Activated naive CD8-positive, alpha-beta T cell treated with anti-CD3 and anti-CD28 coated beads, Interleukin-2, amount 50 U/mL, for 24 hours (primary cell): ENCODE measurements around the gene FAM227B.
"Not testable (repeated sequence)": the region's sequence is repeated elsewhere in the genome, so short reads cannot be mapped to it uniquely, and the experiment has no call there.

Experiments
- ATAC-seq: fragments of 150-1000 bp; cut with Tn5 transposase; one replicate; pipeline ENCODE4 v1.10.0; 2021
- DNase-seq: peaks from one replicate; pipeline ENCODE4 v3.0.0; 2021
- H3K27ac Mint-ChIP-seq: one replicate; pipeline ENCODE4 v1.8.0; 2021; ENCODE audit warnings: mild to moderate bottlenecking, mixed read lengths
- H3K27me3 Mint-ChIP-seq: one replicate; pipeline ENCODE4 v1.8.0; 2021; ENCODE audit warnings: mixed read lengths
- H3K36me3 Mint-ChIP-seq: one replicate; pipeline ENCODE4 v1.8.0; 2021; ENCODE audit warnings: low read depth, mixed read lengths
- H3K4me1 Mint-ChIP-seq: one replicate; pipeline ENCODE4 v1.8.0; 2021; ENCODE audit warnings: mixed read lengths
- H3K4me3 Mint-ChIP-seq: one replicate; pipeline ENCODE4 v1.8.0; 2021; ENCODE audit warnings: mild to moderate bottlenecking, moderate library complexity, mixed read lengths
- H3K9me3 Mint-ChIP-seq: one replicate; pipeline ENCODE4 v1.8.0; 2021; ENCODE audit warnings: mixed read lengths

FAM227B gene

DNA sequence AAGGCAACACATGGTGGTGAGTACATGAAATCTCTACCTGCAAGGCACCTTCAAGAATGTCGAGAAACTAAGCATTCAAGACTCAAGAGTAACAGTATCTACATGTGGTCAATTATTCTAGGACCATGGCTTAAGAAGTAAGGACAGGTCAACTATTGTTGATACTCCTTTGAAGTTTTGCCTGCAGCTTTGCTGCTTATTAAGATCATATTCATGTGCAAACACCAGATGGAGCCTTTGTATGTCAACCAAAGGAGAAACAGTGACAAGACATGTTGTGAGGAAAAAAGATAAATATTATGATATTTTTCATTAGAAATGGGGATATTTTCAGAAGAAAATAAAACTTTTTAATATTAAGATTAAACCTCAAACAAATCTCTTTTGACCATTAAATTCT, 249.8 kb downstream of the FAM227B start:
- peaks cover 2% of the 10 kb centered on the region for H3K36me3 Mint-ChIP-seq
- H3K27me3 Mint-ChIP-seq, result no peaks in the 10 kb centered on the region
- no peaks in the 10 kb centered on the region for H3K4me1 Mint-ChIP-seq
- H3K9me3 Mint-ChIP-seq, result peaks cover 4% of the 10 kb centered on the region
- no peak overlapping the region for H3K27ac Mint-ChIP-seq
- DNase-seq (no peak), ATAC-seq (no peak)
- no peak overlapping the region for H3K4me3 Mint-ChIP-seq

DNA sequence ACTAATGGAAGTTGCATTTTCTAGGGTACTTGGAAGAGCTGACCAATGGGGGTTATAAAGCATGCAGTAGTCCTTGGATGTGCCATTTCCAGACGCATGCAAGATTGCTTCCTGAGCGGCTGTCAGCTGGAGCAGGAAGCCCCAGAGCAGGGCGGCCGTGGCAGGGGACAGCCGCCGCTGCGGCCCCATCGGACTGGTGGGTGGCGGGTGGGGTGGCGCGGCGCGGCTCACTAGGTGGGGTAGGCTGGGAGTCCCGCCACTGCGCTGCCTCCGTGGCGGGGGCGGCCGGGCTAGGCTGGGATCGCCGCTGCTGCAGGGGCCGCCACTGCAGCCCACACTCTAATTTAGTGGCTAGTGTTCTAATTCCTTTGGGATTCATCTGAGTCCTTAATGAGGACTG, 254.1 kb downstream of the FAM227B start:
- no peaks in the 10 kb centered on the region for H3K4me1 Mint-ChIP-seq
- peaks cover 2% of the 10 kb centered on the region for H3K36me3 Mint-ChIP-seq
- peaks cover 4% of the 10 kb centered on the region for H3K9me3 Mint-ChIP-seq
- ATAC-seq (no peak), DNase-seq (no peak)
- no peaks in the 10 kb centered on the region for H3K27me3 Mint-ChIP-seq
- no peak overlapping the region for H3K4me3 Mint-ChIP-seq
- H3K27ac Mint-ChIP-seq, result no peak overlapping the region

DNA sequence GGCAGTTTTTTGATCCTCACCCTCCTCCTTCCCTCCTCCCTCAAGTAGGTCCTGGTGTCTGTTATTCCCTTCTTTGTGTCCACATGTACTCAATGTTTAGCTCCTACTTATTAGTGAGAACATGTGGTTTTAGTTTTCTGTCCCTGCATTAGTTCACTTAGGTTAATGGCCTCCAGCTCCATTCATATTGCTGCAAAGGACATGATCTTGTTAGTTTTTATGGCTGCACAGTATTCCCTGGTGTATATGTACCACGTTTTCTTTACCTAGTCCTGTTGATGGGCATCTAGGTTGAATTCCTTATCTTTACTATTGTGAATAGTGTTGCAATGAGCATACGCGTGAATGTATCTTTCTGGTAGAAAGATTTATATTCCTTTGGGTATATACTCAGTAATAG, 259.2 kb downstream of the FAM227B start:
- ATAC-seq (no peak), DNase-seq (no peak)
- Mint-ChIP-seq H3K4me3 (no peak overlapping the region), H3K36me3 (peaks cover 2% of the 10 kb centered on the region), H3K27ac (no peak overlapping the region), H3K4me1 (no peaks in the 10 kb centered on the region), H3K9me3 (peaks cover 7% of the 10 kb centered on the region), H3K27me3 (no peaks in the 10 kb centered on the region)

DNA sequence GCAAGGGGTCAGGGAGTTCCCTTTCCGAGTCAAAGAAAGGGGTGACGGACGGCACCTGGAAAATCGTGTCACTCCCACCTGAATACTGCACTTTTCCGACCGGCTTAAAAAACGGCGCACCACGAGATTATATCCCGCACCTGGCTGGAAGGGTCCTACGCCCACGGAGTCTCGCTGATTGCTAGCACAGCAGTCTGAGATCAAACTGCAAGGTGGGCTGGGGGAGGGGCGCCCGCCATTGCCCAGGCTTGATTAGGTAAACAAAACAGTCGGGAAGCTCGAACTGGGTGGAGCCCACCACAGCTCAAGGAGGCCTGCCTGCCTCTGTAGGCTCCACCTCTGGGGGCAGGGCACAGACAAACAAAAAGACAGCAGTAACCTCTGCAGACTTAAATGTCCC, 266.2 kb downstream of the FAM227B start:
- H3K4me1 Mint-ChIP-seq, DNase-seq, ATAC-seq, H3K27ac Mint-ChIP-seq, H3K9me3 Mint-ChIP-seq, H3K4me3 Mint-ChIP-seq, H3K27me3 Mint-ChIP-seq: not testable (repeated sequence)
- H3K36me3 Mint-ChIP-seq, result peaks cover 12% of the 10 kb centered on the region

DNA sequence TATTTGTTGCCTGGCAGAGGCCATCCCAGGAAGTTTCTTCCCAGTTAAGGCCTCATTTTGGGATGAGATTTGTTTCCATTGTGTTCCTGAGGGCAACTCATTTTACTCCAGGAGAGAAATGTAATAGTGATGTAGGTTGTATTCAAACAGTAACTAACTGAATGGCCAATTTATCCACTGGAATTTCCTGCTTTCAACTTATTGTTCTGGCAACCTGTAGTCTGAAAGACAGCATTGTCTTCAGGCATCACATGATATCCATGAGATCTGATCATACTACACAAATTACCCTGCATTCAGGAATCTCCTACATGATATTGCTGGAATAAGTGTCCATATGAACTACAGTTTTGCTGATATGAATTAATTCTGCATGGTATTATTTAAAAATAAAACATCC, 277.1 kb downstream of the FAM227B start:
- no peak overlapping the region for H3K27ac Mint-ChIP-seq
- H3K36me3 Mint-ChIP-seq, result peaks cover 39% of the 10 kb centered on the region
- peaks cover 6% of the 10 kb centered on the region for H3K9me3 Mint-ChIP-seq
- no peak overlapping the region for H3K4me3 Mint-ChIP-seq
- H3K4me1 Mint-ChIP-seq, result no peaks in the 10 kb centered on the region
- DNase-seq (no peak), ATAC-seq (no peak)
- no peaks in the 10 kb centered on the region for H3K27me3 Mint-ChIP-seq

DNA sequence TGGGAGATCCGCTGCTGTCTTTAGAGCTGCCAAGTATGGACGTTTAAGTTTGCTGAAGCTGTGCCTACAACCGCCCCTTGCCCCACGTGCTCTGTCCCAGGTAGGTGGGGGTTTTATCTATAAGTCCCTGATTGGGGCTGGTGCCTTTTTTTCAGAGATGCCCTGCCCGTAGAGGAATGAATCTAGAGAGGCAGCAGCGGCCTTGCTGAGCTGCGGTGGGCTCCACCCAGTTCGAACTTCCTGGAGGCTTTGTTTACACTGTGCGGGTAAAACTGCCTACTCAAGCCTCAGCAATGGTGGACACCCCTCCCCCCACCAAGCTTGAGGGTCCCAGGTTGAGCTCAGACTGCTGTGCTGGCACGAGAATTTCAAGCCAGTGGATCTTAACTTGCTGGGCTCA, 281.0 kb downstream of the FAM227B start:
- DNase-seq (no peak), ATAC-seq (no peak)
- H3K9me3 Mint-ChIP-seq, result peaks cover 6% of the 10 kb centered on the region
- H3K4me3 Mint-ChIP-seq, result no peak overlapping the region
- H3K27ac Mint-ChIP-seq, result no peak overlapping the region
- H3K36me3 Mint-ChIP-seq, result peaks cover 41% of the 10 kb centered on the region
- no peaks in the 10 kb centered on the region for H3K27me3 Mint-ChIP-seq
- H3K4me1 Mint-ChIP-seq, result no peaks in the 10 kb centered on the region

DNA sequence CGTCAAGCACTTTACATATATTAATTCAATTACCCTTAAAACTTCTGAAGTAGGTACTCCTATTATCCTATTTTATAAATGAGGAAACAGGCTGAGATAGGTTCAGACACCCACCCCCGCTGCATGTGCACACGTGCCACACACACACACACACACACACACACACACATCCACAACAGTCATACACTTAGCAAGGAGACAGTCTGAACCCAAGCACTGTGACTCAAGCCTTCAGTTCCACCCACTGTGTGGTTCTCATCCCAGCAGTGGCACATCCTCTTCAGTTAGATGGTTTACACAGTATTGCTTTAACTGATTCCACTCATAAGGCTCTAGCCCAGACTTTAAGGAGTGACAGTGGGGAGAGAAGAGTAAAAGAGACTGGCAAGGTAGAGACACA, 288.7 kb downstream of the FAM227B start:
- H3K4me3 Mint-ChIP-seq, result no peak overlapping the region
- no peaks in the 10 kb centered on the region for H3K27me3 Mint-ChIP-seq
- ATAC-seq, result peak; percentile 54
- no peak overlapping the region for H3K27ac Mint-ChIP-seq
- no peaks in the 10 kb centered on the region for H3K9me3 Mint-ChIP-seq
- H3K4me1 Mint-ChIP-seq, result no peaks in the 10 kb centered on the region
- DNase-seq, result no peak
- peaks cover 14% of the 10 kb centered on the region for H3K36me3 Mint-ChIP-seq

DNA sequence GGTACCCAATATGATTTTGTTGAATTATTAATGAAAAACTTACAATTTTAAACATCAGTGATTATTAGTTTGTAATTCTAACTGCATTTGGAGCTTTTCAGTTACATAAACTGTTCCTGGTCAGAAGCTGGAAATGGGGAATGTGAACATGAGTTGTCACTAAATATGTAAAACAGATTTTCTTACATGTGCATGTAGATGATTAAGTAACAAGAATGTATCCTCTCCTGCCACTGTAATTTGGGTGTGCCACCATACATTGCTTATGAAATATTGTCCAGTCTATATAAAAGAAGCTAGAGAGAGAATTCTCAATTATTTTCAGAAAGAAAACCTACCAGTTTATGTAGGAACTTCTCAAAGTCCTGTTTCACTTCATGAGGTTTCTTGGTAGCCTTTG, 289.2 kb downstream of the FAM227B start:
- H3K36me3 Mint-ChIP-seq, result peaks cover 14% of the 10 kb centered on the region
- no peak overlapping the region for H3K4me3 Mint-ChIP-seq
- no peak overlapping the region for H3K27ac Mint-ChIP-seq
- ATAC-seq (no peak), DNase-seq (no peak)
- H3K27me3 Mint-ChIP-seq, result no peaks in the 10 kb centered on the region
- no peaks in the 10 kb centered on the region for H3K9me3 Mint-ChIP-seq
- H3K4me1 Mint-ChIP-seq, result no peaks in the 10 kb centered on the region

GRCh38 chr15:49330166-49330565, 290.5 kb downstream of the FAM227B start:
- Mint-ChIP-seq H3K36me3 (peaks cover 14% of the 10 kb centered on the region), H3K27me3 (no peaks in the 10 kb centered on the region), H3K27ac (no peak overlapping the region), H3K4me3 (no peak overlapping the region), H3K9me3 (no peaks in the 10 kb centered on the region), H3K4me1 (no peaks in the 10 kb centered on the region)
- no peak for ATAC-seq
- DNase-seq, result no peak

DNA sequence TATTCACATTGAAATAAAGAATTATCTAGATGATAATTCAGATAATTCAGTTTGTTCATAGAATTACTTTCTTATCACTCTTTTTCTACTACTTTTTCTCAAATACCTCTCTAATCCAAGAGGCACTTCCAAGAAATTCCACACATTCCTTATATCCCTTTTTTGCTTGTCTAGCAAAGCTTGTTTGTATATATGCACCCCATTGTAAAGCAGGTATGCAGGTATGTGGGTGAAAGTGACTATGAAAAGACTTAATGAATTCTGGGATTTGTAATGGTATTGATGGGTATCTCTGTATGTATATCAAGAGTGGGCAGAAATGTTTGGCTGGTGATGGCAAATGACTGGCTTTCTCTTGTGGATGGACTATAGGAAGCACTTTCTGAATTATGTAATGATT, 291.7 kb downstream of the FAM227B start:
- Mint-ChIP-seq H3K4me3 (no peak overlapping the region), H3K36me3 (peaks cover 15% of the 10 kb centered on the region), H3K27me3 (no peaks in the 10 kb centered on the region), H3K27ac (no peak overlapping the region), H3K4me1 (no peaks in the 10 kb centered on the region), H3K9me3 (no peaks in the 10 kb centered on the region)
- DNase-seq (no peak), ATAC-seq (no peak)

GRCh38 chr15:49327927-49328326, 292.7 kb downstream of the FAM227B start:
- H3K27me3 Mint-ChIP-seq, result no peaks in the 10 kb centered on the region

GRCh38 chr15:49323207-49323606, 297.4 kb downstream of the FAM227B start:
- H3K27me3 Mint-ChIP-seq, result no peaks in the 10 kb centered on the region
- H3K9me3 Mint-ChIP-seq, result no peaks in the 10 kb centered on the region
- H3K4me3 Mint-ChIP-seq, result no peak overlapping the region
- no peak overlapping the region for H3K27ac Mint-ChIP-seq
- H3K36me3 Mint-ChIP-seq, result peaks cover 19% of the 10 kb centered on the region
- no peaks in the 10 kb centered on the region for H3K4me1 Mint-ChIP-seq
- DNase-seq, result no peak
- ATAC-seq, result no peak

More at GRCh38 chr15:49327927-49328326, 292.7 kb downstream of the FAM227B start:
- DNase-seq, result no peak
- no peak overlapping the region for H3K4me3 Mint-ChIP-seq
- H3K9me3 Mint-ChIP-seq, result no peaks in the 10 kb centered on the region
- H3K4me1 Mint-ChIP-seq, result no peaks in the 10 kb centered on the region
- no peak overlapping the region for H3K27ac Mint-ChIP-seq
- ATAC-seq, result no peak
- peaks cover 15% of the 10 kb centered on the region for H3K36me3 Mint-ChIP-seq

DNA sequence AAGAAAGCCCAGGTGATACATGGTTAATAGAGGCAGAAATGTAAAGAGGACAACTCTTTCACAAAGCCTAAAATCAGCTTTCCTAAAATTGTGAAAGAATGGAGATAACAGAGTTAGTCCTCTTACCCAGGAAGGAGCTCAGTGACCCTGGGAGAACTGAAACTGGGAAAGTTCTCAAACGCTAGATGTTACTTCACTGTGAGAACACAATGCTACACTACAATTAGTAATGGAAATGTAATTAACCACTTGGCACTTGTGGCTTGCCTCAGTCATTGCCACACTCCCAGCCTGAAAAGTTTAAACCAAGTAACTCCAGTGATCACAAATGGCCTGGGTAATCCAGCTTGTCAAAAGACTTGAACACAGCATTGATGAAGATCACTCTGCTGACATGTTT, 300.3 kb downstream of the FAM227B start:
- Mint-ChIP-seq H3K27ac (no peak overlapping the region), H3K27me3 (no peaks in the 10 kb centered on the region), H3K9me3 (no peaks in the 10 kb centered on the region), H3K36me3 (peaks cover 24% of the 10 kb centered on the region), H3K4me3 (no peak overlapping the region), H3K4me1 (no peaks in the 10 kb centered on the region)
- ATAC-seq (no peak), DNase-seq (no peak)

DNA sequence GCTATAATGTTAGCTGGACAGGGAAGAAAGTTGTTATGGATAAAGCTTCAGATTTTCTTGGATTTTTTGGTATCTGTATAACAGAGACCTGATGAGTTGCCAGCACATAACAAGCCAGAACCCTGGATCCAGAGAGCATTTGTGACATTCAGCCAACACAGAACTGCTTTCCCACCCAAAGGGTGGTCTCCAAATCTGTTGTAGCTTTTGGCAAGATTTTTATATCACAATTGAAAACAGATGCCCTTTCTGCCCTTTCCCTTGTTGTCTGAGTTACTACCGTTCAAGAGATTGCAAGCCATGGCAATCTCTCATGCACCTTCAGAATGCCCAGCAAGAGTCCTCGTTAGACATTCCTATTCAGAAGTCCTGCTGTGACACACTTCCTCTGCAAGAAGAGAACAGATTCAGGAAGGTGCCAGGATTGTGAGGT, 305.2 kb downstream of the FAM227B start:
- DNase-seq, result no peak
- Mint-ChIP-seq H3K4me1 (no peaks in the 10 kb centered on the region), H3K27ac (no peak overlapping the region), H3K9me3 (no peaks in the 10 kb centered on the region), H3K27me3 (no peaks in the 10 kb centered on the region), H3K36me3 (peaks cover 33% of the 10 kb centered on the region), H3K4me3 (no peak overlapping the region)
- ATAC-seq, result no peak

DNA sequence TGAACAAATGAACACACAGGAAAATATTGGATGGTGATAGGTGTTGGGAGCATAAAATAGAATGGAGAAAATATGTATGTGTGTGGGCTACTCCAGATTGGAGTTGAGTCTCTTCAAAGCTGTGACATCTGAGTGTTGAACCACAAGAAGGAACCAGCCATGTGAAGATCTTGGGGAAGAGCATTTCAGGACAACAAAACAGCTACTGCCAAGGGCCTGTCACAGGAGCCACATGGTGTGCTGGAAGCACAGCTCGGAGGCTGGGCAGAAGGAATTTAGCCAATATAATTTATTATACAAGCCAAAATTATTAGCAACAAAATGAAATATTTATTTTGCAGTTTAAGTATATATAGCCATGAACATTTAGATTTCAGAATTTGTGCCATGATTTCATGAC, 305.9 kb downstream of the FAM227B start:
- H3K4me1 Mint-ChIP-seq, result peaks cover 3% of the 10 kb centered on the region
- no peak overlapping the region for H3K27ac Mint-ChIP-seq
- H3K27me3 Mint-ChIP-seq, result no peaks in the 10 kb centered on the region
- H3K36me3 Mint-ChIP-seq, result peaks cover 37% of the 10 kb centered on the region
- H3K9me3 Mint-ChIP-seq, result no peaks in the 10 kb centered on the region
- DNase-seq (no peak), ATAC-seq (no peak)
- H3K4me3 Mint-ChIP-seq, result no peak overlapping the region

DNA sequence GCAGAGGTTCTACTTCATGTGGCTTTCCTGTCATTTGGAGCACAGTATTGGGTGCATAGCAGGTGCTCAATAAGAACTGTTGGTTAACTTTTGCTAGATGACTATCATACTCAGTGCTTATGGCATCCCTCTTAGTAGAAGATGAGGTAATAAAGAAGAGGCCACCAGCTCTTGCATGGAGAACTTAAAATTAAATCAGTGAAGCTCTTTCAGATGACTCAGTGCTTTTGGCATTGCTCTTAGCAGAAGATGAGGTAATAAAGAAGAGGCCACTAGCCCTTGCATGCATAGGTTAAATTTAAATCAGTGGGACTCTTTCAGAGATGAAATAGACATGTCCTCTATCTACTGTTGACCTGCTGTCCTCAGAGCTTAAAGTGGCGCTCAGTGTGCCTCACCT, 307.0 kb downstream of the FAM227B start:
- H3K27ac Mint-ChIP-seq, result no peak overlapping the region
- DNase-seq (no peak), ATAC-seq (no peak)
- H3K9me3 Mint-ChIP-seq, result no peaks in the 10 kb centered on the region
- H3K4me1 Mint-ChIP-seq, result peaks cover 3% of the 10 kb centered on the region
- no peaks in the 10 kb centered on the region for H3K27me3 Mint-ChIP-seq
- H3K4me3 Mint-ChIP-seq, result no peak overlapping the region
- peaks cover 32% of the 10 kb centered on the region for H3K36me3 Mint-ChIP-seq
